Hepatocyte (in vitro differentiated cells): ENCODE data around the gene ERGIC1. TPM values are rescaled to one million over a fixed set of nuclear protein-coding genes. Genes with fewer than 3 reads are reported as not detected.

Experiments
- DNase-seq: peaks from one replicate; pipeline ENCODE4 v3.0.0-alpha.2; 2016; ENCODE audit warnings: low spot score
- H2AFZ ChIP-seq: fragments of 200-600 bp; sonication (generic); 2 replicates; pipeline ENCODE4 v1.6.0; 2016; ENCODE audit warnings: antibody characterized with exemption, mild to moderate bottlenecking
- H3K27ac ChIP-seq: fragments of 200-600 bp; sonication (generic); 2 replicates; pipeline ENCODE4 v1.5.1; 2016; ENCODE audit warnings: mild to moderate bottlenecking
- H3K27me3 ChIP-seq: fragments of 200-600 bp; sonication (generic); 2 replicates; pipeline ENCODE4 v1.6.1; 2016
- H3K36me3 ChIP-seq: fragments of 200-600 bp; sonication (generic); replicated peaks from 2 replicates; pipeline ENCODE4 v1.5.1; 2016; ENCODE audit warnings: low read depth; ENCODE audit not compliant: insufficient read depth
- H3K4me1 ChIP-seq: fragments of 200-600 bp; sonication (generic); 2 replicates; pipeline ENCODE4 v1.5.1; 2016; ENCODE audit warnings: mild to moderate bottlenecking, moderate library complexity; ENCODE audit not compliant: insufficient read depth
- H3K4me2 ChIP-seq: fragments of 200-600 bp; sonication (generic); 2 replicates; pipeline ENCODE4 v1.6.0; 2016
- H3K4me3 ChIP-seq: fragments of 200-600 bp; sonication (generic); 2 replicates; pipeline ENCODE4 v1.5.1; 2016; ENCODE audit warnings: mild to moderate bottlenecking
- H3K79me2 ChIP-seq: fragments of 200-600 bp; sonication (generic); 2 replicates; pipeline ENCODE4 v1.6.0; 2017; ENCODE audit warnings: mild to moderate bottlenecking
- H3K9me2 ChIP-seq: fragments of 200-600 bp; sonication (generic); replicated peaks from 2 replicates; pipeline ENCODE4 v1.6.0; 2017; ENCODE audit warnings: mild to moderate bottlenecking; ENCODE audit not compliant: insufficient read depth
- H3K9me3 ChIP-seq: fragments of 200-600 bp; sonication (generic); 2 replicates; pipeline ENCODE4 v1.5.1; 2016; ENCODE audit warnings: low read depth, mild to moderate bottlenecking
- H4K20me1 ChIP-seq: fragments of 200-600 bp; sonication (generic); 2 replicates; pipeline ENCODE4 v1.6.0; 2016; ENCODE audit warnings: mild to moderate bottlenecking; ENCODE audit not compliant: insufficient read depth, poor library complexity, severe bottlenecking
- CTCF ChIP-seq: fragments of 200-600 bp; sonication (generic); IDR thresholded peaks from 2 replicates; pipeline ENCODE4 v1.5.1; 2016; ENCODE audit warnings: antibody characterized with exemption, mild to moderate bottlenecking; ENCODE audit not compliant: poor library complexity
- EZH2 ChIP-seq: fragments of 200-600 bp; sonication (generic); IDR thresholded peaks from 2 replicates; pipeline ENCODE4 v1.6.1; 2016; ENCODE audit warnings: antibody characterized with exemption, mild to moderate bottlenecking, borderline replicate concordance
- EZH2phosphoT487 ChIP-seq: fragments of 200-600 bp; sonication (generic); IDR thresholded peaks from one replicate; pipeline ENCODE4 v1.6.1; 2018; ENCODE audit warnings: antibody characterized with exemption, mild to moderate bottlenecking, low read depth, moderate library complexity; ENCODE audit not compliant: unreplicated experiment, severe bottlenecking
- WGBS: methylation state at CpG from one replicate; pipeline ENCODE4 v1.1.6; 2016; ENCODE audit warnings: low lambda C conversion rate; ENCODE audit errors: missing lambda C conversion rate; 5-methylcytosine and 5-hydroxymethylcytosine counted together
- polyA plus RNA-seq: library from polyadenylated mRNA; unstranded; fragments of >200 nt; fragmentation: Nextera tagmentation; extraction: Ambion mirVana; gene quantifications from 2 replicates; pipeline ENCODE4 v1.2.1, GENCODE V29; 2016
- total RNA-seq: library from RNA; depleted of rRNA; stranded (reverse); fragments of >200 nt; gene quantifications from 2 replicates; pipeline ENCODE4 v1.2.3, GENCODE V29; 2014

Gene ERGIC1
- total and polyA plus RNA-seq, 2 experiments from 2014 or later = 39.1 to 107 TPM

- no peak overlapping the region for H2AFZ ChIP-seq
- no peak overlapping the region for H3K4me2 ChIP-seq
- peaks cover 90% of the 10 kb centered on the region for H3K79me2 ChIP-seq
- H3K4me1 ChIP-seq = peaks cover 9% of the 10 kb centered on the region
- DNase-seq = no peak
- peaks cover 52% of the 10 kb centered on the region for H4K20me1 ChIP-seq
- no peaks in the 10 kb centered on the region for H3K9me3 ChIP-seq
- WGBS = 95% methylated on average over 3 of the region's 3 CpGs
- H3K9me2 ChIP-seq = no peaks in the 10 kb centered on the region
- H3K36me3 ChIP-seq = no peaks in the 10 kb centered on the region
- no peak overlapping the region for H3K27ac ChIP-seq
- TF ChIP-seq CTCF = no peak
- TF ChIP-seq EZH2phosphoT487 = no peak
- TF ChIP-seq EZH2 = no peak
- H3K27me3 ChIP-seq = no peaks in the 10 kb centered on the region
- H3K4me3 ChIP-seq = no peak overlapping the region
Measured at GRCh38 chr5:172988276-172988675, 154.2 kb downstream of the ERGIC1 start.

- no peak overlapping the region for H2AFZ ChIP-seq
- TF ChIP-seq EZH2phosphoT487 = no peak
- TF ChIP-seq EZH2 = no peak
- no peak for TF ChIP-seq CTCF
- no peak for DNase-seq
- peaks cover 1% of the 10 kb centered on the region for H3K4me1 ChIP-seq
- H3K9me3 ChIP-seq = no peaks in the 10 kb centered on the region
- no peak overlapping the region for H3K4me2 ChIP-seq
- H3K36me3 ChIP-seq = no peaks in the 10 kb centered on the region
- no peak overlapping the region for H3K4me3 ChIP-seq
- peaks cover 66% of the 10 kb centered on the region for H4K20me1 ChIP-seq
- H3K27me3 ChIP-seq = no peaks in the 10 kb centered on the region
- 97% methylated on average over 8 of the region's 8 CpGs for WGBS
- no peak overlapping the region for H3K27ac ChIP-seq
- H3K9me2 ChIP-seq = no peaks in the 10 kb centered on the region
- H3K79me2 ChIP-seq = peaks cover 95% of the 10 kb centered on the region
Measured at GRCh38 chr5:172990776-172991175, 156.7 kb downstream of the ERGIC1 start.

GRCh38 chr5:172994405-172994804 is 160.4 kb downstream of the ERGIC1 start:
- no peaks in the 10 kb centered on the region for H3K9me2 ChIP-seq
- no peak overlapping the region for H3K4me3 ChIP-seq
- H3K27ac ChIP-seq = no peak overlapping the region
- no peaks in the 10 kb centered on the region for H3K9me3 ChIP-seq
- 95% methylated on average over 2 of the region's 2 CpGs for WGBS
- no peaks in the 10 kb centered on the region for H3K27me3 ChIP-seq
- H3K4me2 ChIP-seq = no peak overlapping the region
- peaks cover 54% of the 10 kb centered on the region for H4K20me1 ChIP-seq
- H2AFZ ChIP-seq = no peak overlapping the region
- peaks cover 91% of the 10 kb centered on the region for H3K79me2 ChIP-seq
- no peak for DNase-seq
- H3K4me1 ChIP-seq = no peaks in the 10 kb centered on the region
- TF ChIP-seq EZH2 (no peak), CTCF (no peak), EZH2phosphoT487 (no peak)
- peaks cover 3% of the 10 kb centered on the region for H3K36me3 ChIP-seq
